ENCODE data around the gene ASCL5. TPM values are rescaled to one million over a fixed set of nuclear protein-coding genes. Genes with fewer than 3 reads are reported as not detected.

The ASCL5 gene
- total RNA-seq, 1 donor from 2014 or later: not detected

GRCh38 chr1:201136355-201137023 is 9.5 kb upstream of the ASCL5 start:
- DNase-seq: no peak
- no peak overlapping the region for H3K4me3 Mint-ChIP-seq
- H3K36me3 Mint-ChIP-seq (ENCODE audit: low read depth): peaks cover 3% of the 10 kb centered on the region
- H3K4me1 Mint-ChIP-seq: no peaks in the 10 kb centered on the region
- no peaks in the 10 kb centered on the region for H3K9me3 Mint-ChIP-seq
- no peaks in the 10 kb centered on the region for H3K27me3 Mint-ChIP-seq
- intact Hi-C loops (cut with micrococcal nuclease): no loop called here
- H3K27ac Mint-ChIP-seq: no peak overlapping the region

- intact Hi-C loops (cut with micrococcal nuclease): no loop called here
- H3K27ac Mint-ChIP-seq: no peak overlapping the region
- DNase-seq: no peak
- no peak overlapping the region for H3K4me3 Mint-ChIP-seq
- no peaks in the 10 kb centered on the region for H3K9me3 Mint-ChIP-seq
- no peaks in the 10 kb centered on the region for H3K27me3 Mint-ChIP-seq
- peaks cover 3% of the 10 kb centered on the region for H3K36me3 Mint-ChIP-seq (ENCODE audit: low read depth)
- H3K4me1 Mint-ChIP-seq: no peaks in the 10 kb centered on the region
These were observed 7.4 kb upstream of the ASCL5 start for GRCh38 chr1:201134405-201134804.

- H3K36me3 Mint-ChIP-seq (ENCODE audit: low read depth): peaks cover 3% of the 10 kb centered on the region
- intact Hi-C loops (cut with micrococcal nuclease): no loop called here
- DNase-seq: no peak
- no peak overlapping the region for H3K27ac Mint-ChIP-seq
- no peaks in the 10 kb centered on the region for H3K9me3 Mint-ChIP-seq
- no peaks in the 10 kb centered on the region for H3K4me1 Mint-ChIP-seq
- H3K4me3 Mint-ChIP-seq: no peak overlapping the region
- H3K27me3 Mint-ChIP-seq: no peaks in the 10 kb centered on the region
These were observed 4.4 kb upstream of the ASCL5 start for GRCh38 chr1:201131398-201131797.

GRCh38 chr1:201128962-201129361 is 2.0 kb upstream of the ASCL5 start:
- H3K27me3 Mint-ChIP-seq: peaks cover 4% of the 10 kb centered on the region
- DNase-seq: no peak

GRCh38 chr1:201128476-201128875 is 1.5 kb upstream of the ASCL5 start:
- no peak overlapping the region for H3K4me3 Mint-ChIP-seq
- no peaks in the 10 kb centered on the region for H3K4me1 Mint-ChIP-seq

More at GRCh38 chr1:201128962-201129361, 2.0 kb upstream of the ASCL5 start:
- Mint-ChIP-seq H3K36me3 (ENCODE audit: low read depth) (no peaks in the 10 kb centered on the region), H3K27ac (no peak overlapping the region), H3K4me3 (no peak overlapping the region), H3K4me1 (no peaks in the 10 kb centered on the region), H3K9me3 (no peaks in the 10 kb centered on the region)
- intact Hi-C loops (cut with micrococcal nuclease): no loop called here

GRCh38 chr1:201127755-201128455 is 921 bp upstream of the ASCL5 start:
- Mint-ChIP-seq H3K27me3 (peaks cover 8% of the 10 kb centered on the region), H3K9me3 (no peaks in the 10 kb centered on the region), H3K4me3 (no peak overlapping the region), H3K36me3 (ENCODE audit: low read depth) (no peaks in the 10 kb centered on the region), H3K27ac (no peak overlapping the region), H3K4me1 (no peaks in the 10 kb centered on the region)
- no peak for DNase-seq
- intact Hi-C loops (cut with micrococcal nuclease): no loop called here

More at GRCh38 chr1:201128476-201128875, 1.5 kb upstream of the ASCL5 start:
- no peak for DNase-seq
- intact Hi-C loops (cut with micrococcal nuclease): no loop called here
- H3K27me3 Mint-ChIP-seq: peaks cover 8% of the 10 kb centered on the region
- no peaks in the 10 kb centered on the region for H3K9me3 Mint-ChIP-seq
- no peaks in the 10 kb centered on the region for H3K36me3 Mint-ChIP-seq (ENCODE audit: low read depth)
- H3K27ac Mint-ChIP-seq: no peak overlapping the region

GRCh38 chr1:201126463-201126831 is 537 bp downstream of the ASCL5 start:
- no peak overlapping the region for H3K27ac Mint-ChIP-seq
- DNase-seq: no peak
- H3K9me3 Mint-ChIP-seq: no peaks in the 10 kb centered on the region
- intact Hi-C loops (cut with micrococcal nuclease): no loop called here
- H3K4me1 Mint-ChIP-seq: no peaks in the 10 kb centered on the region
- no peaks in the 10 kb centered on the region for H3K36me3 Mint-ChIP-seq (ENCODE audit: low read depth)
- no peak overlapping the region for H3K4me3 Mint-ChIP-seq
- peaks cover 9% of the 10 kb centered on the region for H3K27me3 Mint-ChIP-seq

GRCh38 chr1:201125800-201126199 is 1.2 kb downstream of the ASCL5 start:
- no peak overlapping the region for H3K27ac Mint-ChIP-seq
- no peaks in the 10 kb centered on the region for H3K4me1 Mint-ChIP-seq
- H3K27me3 Mint-ChIP-seq: peaks cover 11% of the 10 kb centered on the region
- H3K9me3 Mint-ChIP-seq: no peaks in the 10 kb centered on the region
- no peak for DNase-seq
- H3K36me3 Mint-ChIP-seq (ENCODE audit: low read depth): no peaks in the 10 kb centered on the region
- H3K4me3 Mint-ChIP-seq: no peak overlapping the region
- intact Hi-C loops (cut with micrococcal nuclease): no loop called here

- intact Hi-C loops (cut with micrococcal nuclease): no loop called here
- Mint-ChIP-seq H3K36me3 (ENCODE audit: low read depth) (no peaks in the 10 kb centered on the region), H3K4me1 (no peaks in the 10 kb centered on the region), H3K27ac (no peak overlapping the region), H3K27me3 (peaks cover 16% of the 10 kb centered on the region), H3K4me3 (no peak overlapping the region), H3K9me3 (no peaks in the 10 kb centered on the region)
- no peak for DNase-seq
These were observed 2.0 kb downstream of the ASCL5 start for GRCh38 chr1:201125019-201125418.

GRCh38 chr1:201123866-201124265 is 3.1 kb downstream of the ASCL5 start:
- Mint-ChIP-seq H3K27ac (no peak overlapping the region), H3K9me3 (no peaks in the 10 kb centered on the region), H3K27me3 (peaks cover 16% of the 10 kb centered on the region), H3K4me1 (no peaks in the 10 kb centered on the region), H3K4me3 (no peak overlapping the region), H3K36me3 (ENCODE audit: low read depth) (no peaks in the 10 kb centered on the region)
- no peak for DNase-seq
- intact Hi-C loops (cut with micrococcal nuclease): no loop called here

- intact Hi-C loops (cut with micrococcal nuclease): no loop called here
- H3K27me3 Mint-ChIP-seq: peaks cover 23% of the 10 kb centered on the region
- no peak overlapping the region for H3K4me3 Mint-ChIP-seq
- H3K9me3 Mint-ChIP-seq: no peaks in the 10 kb centered on the region
- DNase-seq: no peak
- H3K36me3 Mint-ChIP-seq (ENCODE audit: low read depth): no peaks in the 10 kb centered on the region
- H3K4me1 Mint-ChIP-seq: no peaks in the 10 kb centered on the region
- no peak overlapping the region for H3K27ac Mint-ChIP-seq
These were observed 4.5 kb downstream of the ASCL5 start for GRCh38 chr1:201122321-201122957.

- Mint-ChIP-seq H3K36me3 (ENCODE audit: low read depth) (no peaks in the 10 kb centered on the region), H3K4me1 (peaks cover under 1% of the 10 kb centered on the region), H3K9me3 (no peaks in the 10 kb centered on the region), H3K27ac (no peak overlapping the region), H3K4me3 (no peak overlapping the region), H3K27me3 (peaks cover 41% of the 10 kb centered on the region)
- intact Hi-C loops (cut with micrococcal nuclease): no loop called here
- peak; percentile 82 for DNase-seq
These were observed 7.5 kb downstream of the ASCL5 start for GRCh38 chr1:201119206-201120197.

- Mint-ChIP-seq H3K9me3 (no peaks in the 10 kb centered on the region), H3K4me3 (no peak overlapping the region), H3K36me3 (ENCODE audit: low read depth) (no peaks in the 10 kb centered on the region), H3K27me3 (peaks cover 44% of the 10 kb centered on the region), H3K4me1 (peaks cover 4% of the 10 kb centered on the region), H3K27ac (no peak overlapping the region)
- intact Hi-C loops (cut with micrococcal nuclease): no loop called here
- DNase-seq: no peak
These were observed 10.9 kb downstream of the ASCL5 start for GRCh38 chr1:201116091-201116490.

All from activated CD4-positive, alpha-beta T cell treated with anti-CD3 and anti-CD28 coated beads, Interleukin-2, amount 10 ng/mL, durations not matched to agents 24 days and 14 days (primary cell).